HG02938 (cell line): ENCODE results near the gene PGGT1B.
"Not testable (repeated sequence)": the region's sequence is repeated elsewhere in the genome, so short reads cannot be mapped to it uniquely, and the experiment has no call there.

Source experiments
- ATAC-seq: cut with Tn5 transposase; IDR thresholded peaks from one replicate; pipeline ENCODE4 v1.9.1; 2021; ENCODE audit warnings: mild to moderate bottlenecking, moderate library complexity; ENCODE audit not compliant: unreplicated experiment

The PGGT1B gene

DNA sequence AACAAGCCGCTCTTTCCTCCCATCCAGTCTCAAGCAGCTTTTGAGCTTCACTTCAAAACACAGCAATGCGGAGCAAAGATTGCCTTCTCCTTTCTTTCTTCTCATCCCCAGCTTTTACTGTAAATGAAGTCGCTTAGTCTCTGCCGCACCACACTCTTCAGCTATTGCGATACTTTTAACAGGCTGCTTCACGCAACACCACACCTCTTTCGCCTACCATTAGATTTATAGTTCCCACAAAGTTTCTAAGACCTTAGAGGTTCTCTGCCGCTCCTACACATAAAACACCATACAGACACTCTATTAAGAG is 711 bp downstream of the PGGT1B start:
- peak; percentile 53 for ATAC-seq

DNA sequence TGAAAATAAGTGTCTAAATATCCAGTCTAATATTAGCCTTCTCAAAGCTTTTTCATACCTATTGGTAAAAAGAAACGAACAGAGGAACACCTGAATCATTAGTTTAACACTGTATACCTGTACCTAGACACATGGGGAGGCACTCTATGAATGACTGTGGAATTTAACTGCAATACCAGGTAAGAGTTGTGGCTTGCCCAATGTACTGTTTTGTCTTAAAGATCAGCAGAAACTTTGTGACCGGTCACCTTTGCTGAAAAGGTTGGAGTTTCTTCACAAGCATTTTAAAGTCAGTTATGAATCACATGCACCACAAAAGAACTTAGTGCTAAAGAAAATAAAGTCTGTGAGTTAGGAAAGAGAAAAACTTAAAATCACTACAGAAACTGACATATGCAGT is 2.4 kb downstream of the PGGT1B start:
- no peak for ATAC-seq

DNA sequence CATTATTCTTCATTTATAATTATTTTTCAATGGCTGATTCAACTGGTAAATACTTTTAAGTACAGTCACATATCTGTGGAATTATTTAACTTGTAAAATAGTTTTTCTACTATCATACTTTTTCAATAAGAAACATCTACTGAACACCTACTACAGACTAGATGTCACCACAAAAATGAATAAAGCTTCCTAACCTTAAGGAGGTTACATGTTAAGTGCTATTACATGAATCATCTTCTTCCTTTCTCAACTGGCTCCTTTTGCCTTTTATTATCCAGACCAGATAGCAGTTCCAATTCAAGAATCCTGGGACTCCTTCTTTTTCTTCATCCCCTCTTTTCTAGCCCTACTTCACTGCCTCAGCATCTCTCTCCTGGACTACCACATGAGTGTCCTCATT is 4.7 kb downstream of the PGGT1B start:
- ATAC-seq = no peak

DNA sequence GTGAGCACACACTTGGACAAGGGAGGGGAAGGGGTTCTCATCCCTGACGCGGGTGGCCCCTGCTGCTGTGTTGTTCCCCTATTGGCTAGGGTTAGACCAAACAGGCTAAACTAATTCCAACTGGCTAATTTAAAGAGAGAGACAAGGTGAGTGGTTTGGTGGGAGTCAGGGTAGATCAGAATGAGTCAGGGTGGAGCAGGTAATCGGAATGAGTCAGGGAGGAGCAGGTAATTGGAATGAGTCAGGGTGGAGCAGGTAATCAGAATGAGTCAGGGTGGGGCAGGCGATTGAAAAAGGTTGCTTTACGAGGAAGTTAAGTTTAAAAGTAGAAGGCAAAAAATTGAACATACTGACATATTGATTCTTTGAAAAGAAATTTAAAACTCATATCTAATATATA is 13.3 kb downstream of the PGGT1B start:
- not testable (repeated sequence) for ATAC-seq

DNA sequence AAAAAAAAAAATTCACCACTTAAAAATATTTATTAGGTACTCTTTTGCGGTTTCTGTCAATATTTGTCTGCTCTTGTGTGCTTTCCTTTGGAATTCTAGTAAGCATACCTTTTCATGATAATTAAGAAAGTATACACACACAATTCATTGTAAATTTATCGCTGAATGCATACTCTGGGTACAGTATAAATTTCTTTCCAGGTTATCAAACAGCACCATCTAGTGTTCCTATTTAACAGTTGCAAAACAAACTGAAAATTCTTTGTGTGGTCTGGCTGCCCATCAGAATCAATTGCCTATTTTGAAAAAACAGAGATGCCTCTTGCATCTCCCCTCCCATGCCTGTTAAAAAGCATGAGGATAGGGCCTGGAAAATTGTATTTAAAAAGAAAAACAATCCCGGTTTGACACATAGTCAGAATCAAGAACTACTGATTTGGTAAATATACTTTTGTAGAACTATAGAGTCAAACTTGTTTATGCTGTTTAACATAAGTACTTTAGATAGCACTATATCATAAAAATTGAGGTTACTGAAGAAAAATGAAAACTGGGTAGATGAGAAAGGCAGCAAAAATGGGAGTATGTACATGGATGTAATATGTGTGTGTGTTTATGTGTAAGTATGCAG is 16.2 kb downstream of the PGGT1B start:
- ATAC-seq = peak; percentile 67

DNA sequence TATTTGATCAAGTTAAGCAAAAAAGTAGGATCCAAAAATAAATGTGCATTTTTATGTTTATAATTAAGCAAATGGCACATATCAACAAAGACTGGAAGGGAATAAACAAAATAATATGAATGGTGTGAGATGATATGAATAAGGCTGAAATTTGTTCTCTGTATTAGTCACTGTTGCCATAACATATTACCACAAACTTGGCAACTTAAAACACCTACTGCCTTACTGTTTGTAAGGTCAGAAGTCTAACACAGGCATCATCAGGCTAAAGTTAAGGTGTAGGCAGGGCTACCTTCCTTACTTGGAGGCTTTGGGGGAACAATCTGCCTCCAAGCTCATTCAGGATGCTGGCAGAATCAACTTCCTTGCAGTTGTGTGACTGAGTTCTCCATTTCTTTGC is 19.3 kb downstream of the PGGT1B start:
- ATAC-seq = peak; percentile 85

DNA sequence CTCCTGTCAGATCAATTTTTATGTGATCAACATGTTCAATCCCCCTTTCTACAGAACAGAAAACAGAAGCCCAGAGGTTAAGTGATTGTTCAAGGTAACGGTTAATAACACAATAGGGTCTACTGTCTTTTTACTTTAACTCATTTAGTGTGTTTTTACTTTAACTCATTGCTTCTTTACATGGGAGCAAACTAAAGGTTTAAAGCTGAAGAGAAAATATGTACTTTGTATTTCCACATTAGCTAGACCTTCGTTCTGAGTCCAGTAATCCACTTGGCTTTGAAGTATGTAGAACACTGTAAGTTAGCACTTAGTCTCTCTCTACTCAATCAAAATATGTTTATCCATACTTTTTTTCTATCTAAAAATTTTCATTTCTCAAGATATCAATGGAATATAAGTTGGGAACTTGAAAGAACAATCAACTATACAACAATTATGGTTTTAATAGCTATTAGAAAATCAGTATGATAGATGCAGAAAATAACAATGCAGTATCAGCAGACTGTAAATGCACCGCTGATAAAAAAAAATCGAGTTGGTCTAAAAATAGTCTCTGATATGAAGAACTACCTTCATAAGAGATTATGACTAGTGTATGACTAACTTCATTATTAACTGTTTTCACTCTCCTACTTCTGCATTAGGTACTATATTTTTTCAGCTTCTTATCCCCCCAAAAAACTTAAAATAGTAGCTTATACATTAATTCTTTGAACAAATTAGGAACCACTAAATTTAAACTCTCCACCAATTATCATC is 20.6 kb downstream of the PGGT1B start:
- ATAC-seq = no peak

DNA sequence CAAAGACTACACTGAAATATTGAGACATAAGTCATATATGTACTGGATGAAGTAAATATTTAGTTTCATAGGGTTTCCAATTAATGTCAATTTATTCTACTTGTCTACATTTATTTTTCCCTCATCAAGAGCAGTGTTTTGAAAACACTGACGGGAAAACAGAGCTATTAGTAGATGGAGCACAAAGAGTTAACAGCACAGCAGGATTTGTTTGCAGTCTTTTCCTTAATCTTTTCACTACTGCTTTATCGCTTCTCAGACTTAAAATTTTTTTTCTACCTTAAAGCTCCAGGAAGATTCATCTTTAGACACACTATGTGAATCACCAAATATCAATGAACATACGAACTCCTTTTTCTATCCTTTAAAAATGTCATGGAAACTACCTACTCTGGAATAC is 25.6 kb downstream of the PGGT1B start:
- no peak for ATAC-seq

DNA sequence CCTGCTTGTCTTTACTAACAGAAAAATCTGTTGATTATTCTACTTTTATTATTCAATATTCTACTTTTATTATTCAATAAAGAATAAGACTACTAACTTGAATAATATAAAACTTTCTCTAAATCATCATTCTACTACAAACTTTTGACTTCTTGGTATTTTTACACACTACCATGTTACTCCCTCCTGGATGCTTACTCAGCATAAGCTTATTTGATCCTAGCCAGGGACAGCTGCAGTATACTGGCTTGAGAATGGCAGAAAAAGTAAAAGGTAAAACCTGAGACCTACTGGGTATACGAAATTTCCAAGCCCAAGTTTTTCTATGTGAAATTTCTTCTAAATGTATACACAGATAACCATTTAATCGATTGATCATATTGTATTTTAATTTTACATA is 26.1 kb downstream of the PGGT1B start:
- no peak for ATAC-seq

DNA sequence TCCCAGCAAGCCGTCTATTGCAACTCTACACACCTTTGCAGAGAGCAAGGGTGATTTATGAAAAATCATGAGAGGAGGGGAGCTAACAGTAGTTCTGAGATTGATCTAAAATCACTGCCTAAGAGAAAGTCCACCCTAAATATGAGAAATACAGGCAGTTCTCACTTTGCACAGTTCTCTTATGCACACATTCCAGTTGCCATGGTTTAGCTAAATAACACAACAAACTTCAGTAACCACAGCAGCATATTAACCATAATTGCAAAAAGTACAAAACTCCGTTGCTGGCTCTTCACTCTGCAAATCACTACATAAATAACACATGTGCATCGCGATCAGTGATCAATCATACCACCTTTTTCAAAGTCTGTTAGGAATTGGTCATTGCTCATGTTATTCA is 31.1 kb downstream of the PGGT1B start:
- ATAC-seq = no peak

DNA sequence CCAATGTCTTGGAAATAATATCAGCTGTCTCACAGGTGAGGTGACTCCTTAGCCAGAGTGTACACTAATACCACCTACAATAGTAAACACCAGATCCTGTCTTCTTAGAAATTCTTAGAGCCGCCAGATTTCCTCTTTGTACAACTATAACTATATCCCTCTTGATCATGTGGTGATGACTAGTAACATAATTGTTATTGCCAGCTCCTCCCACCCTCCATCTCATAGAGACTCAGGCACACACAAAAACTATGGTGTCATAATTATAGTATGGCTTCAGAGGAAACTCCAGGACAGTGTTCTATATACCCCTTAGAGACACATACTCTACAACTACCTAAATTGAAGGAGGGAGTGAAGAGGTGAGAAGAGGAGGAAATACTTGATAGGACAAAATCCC is 33.1 kb downstream of the PGGT1B start:
- ATAC-seq = no peak

DNA sequence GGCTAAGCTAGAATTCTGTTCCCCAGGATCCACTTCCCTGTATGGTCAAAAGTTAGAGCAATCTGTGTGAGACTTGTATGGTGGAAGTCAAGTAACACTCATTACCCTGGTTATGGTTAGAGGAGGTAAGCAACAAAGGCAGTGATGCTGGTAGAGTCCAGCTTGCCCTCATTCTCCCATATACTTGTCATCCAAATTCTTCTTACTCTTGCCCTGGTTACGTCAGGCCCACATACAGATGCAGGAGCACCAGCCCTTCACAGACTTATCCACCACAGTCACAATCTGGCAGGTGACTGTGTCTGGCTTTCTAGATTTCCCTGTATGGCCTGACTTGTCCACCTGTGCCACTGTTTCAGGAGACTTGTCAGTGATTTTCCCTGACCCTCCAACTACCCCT is 35.4 kb downstream of the PGGT1B start:
- ATAC-seq = no peak

DNA sequence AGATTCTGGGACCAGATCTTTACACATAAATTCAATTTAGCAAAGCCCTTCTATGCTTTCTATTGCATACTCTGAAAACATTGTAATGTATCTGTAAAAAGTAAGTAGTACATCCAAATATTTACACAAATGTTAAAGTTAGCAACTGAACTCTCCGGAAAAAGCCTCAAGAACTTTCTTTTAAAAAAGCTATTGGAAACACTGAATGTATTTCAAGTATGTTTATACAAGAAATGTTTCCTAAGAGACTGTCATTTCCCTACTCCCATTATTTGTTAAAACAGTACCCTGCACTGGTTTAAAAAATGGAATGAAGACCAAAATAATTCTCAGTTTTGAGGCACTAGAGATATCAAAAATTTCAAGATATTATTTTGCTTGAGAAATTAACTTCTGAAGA is 48.1 kb downstream of the PGGT1B start:
- ATAC-seq = no peak

DNA sequence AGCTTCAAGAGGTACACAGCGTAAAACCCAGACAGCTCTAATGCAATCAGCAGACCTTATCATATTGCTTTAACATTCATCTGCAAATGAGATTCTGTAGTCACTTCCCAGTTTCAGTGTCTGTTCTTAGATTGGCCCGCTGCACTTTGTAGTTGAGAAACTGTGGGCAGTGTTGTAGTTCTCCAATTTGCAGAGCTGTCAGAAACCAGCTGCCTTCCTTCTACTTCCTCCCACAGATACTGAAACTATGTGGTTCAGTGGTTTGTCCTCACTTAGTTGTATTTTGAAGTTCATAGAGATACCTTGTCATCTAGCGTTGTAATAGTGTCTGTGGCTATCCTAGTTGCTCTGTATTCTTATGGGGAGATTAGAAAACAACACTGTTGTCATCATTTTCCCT is 53.4 kb downstream of the PGGT1B start:
- ATAC-seq = peak; percentile 100

DNA sequence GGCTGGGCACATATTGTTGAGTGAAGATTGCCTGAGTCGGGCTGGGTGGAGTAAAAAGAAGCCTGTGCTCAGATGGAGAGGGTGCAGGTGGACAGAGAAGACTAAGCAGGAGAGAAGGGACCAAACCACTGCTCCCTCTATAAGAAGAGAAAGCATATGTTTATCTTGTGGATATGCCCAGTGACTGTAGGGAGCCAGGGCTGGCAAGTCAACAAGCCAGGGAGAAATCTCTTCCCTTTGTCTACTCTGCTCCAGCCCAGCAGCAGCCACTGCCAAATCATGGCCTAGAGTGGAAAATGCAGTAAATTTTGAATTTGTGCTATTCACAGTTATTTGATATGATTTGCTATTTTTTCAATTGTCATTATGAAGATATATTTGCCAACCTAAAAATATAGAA is 59.7 kb downstream of the PGGT1B start:
- ATAC-seq = no peak

DNA sequence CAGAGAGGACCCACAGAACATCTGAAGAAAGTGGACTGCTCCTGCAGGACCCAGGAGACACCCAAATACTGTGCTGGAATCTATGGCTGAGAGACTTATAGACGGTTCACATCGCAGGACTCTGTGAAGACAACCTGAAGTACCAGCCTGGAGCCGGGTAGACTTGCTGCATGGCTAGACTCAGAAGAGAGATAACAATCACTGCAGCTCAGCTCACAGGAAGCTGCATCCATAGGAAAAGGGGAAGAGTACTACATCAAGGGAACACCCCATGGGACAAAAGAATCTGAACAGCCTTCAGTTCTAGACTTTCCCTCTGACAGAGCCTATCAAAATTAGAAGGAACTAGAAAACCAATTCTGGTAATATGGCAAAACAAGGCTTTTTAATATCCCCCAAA is 66.5 kb downstream of the PGGT1B start:
- no peak for ATAC-seq

DNA sequence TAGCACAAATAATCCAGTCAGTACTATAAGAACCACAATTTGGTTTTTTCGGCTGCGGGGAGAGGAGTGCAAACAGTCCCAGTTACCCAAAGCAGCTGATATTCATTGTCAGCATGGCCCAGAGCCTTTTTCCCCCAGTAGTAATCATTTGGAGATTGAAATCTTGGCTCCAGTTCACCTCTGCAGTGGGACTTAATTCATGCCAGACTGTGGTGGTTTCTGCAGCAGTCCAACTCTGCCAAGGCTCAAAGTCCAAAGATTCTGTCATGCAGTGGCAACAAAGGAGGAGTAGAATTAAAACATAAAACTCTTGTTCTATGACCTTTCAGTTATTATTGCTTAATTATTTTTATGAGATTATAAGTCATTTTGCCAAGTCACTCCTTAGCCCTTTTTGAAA is 68.0 kb downstream of the PGGT1B start:
- ATAC-seq = no peak

DNA sequence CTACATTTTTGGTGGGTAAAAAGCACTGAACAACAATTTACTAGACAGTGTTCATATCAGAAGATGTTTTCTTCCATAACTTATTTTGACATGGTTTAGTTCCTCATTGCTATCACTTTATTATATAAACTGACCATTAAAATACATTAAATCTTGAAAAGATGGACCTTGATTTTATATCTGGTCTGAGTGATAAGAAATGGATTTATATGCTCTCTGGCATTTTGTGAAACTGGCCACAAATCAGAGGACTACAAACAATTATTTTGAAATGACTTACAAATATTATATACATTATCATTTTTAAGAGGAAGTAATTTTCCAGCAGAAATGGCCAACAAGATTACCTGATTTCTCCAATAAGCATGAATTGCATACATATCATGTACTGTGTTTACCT is 69.4 kb downstream of the PGGT1B start:
- ATAC-seq = no peak

DNA sequence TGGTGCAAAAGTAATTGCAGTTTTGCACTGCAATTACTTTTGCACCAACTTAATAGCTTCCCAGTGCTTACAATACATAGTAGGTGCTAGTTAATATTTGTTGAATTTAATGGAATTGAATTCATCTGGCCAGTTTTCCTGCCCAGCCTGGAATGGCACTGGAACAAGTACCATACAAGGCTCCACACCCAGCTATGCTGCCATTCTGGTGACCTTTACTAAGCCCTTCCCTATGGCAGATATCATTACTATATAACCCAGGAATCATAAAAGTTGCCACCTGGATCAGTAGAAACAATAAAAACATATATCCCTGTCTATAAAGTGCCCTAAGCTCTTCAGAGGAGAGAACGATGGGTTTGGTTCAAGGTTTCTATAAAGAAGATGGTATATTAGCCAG is 70.6 kb downstream of the PGGT1B start:
- ATAC-seq = no peak

DNA sequence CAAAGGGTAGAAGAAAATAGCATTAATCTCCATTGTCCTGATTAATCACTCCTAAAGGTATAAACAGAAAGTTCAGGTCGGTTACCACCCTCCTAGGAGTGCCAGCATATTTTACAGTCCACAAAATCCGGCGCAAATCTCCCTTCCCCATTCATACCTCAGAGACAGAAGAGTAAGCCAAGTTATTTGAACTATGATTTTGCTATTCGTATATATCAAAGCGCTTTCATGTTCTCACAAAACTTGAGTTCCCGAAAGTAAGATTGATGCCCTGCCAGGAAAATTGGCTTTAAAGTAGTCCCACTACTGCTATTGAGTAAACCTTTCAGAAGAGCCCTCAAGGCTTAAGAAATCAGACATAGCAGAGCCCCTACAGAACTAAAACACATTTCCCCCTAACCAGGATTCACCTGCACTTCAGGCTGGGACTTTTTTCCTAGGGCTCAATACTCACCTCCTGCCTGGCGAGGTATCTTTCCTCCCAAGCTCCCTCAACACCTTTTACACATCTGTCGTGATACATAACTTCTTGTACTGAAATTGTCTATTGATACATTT is 71.1 kb downstream of the PGGT1B start:
- no peak for ATAC-seq

DNA sequence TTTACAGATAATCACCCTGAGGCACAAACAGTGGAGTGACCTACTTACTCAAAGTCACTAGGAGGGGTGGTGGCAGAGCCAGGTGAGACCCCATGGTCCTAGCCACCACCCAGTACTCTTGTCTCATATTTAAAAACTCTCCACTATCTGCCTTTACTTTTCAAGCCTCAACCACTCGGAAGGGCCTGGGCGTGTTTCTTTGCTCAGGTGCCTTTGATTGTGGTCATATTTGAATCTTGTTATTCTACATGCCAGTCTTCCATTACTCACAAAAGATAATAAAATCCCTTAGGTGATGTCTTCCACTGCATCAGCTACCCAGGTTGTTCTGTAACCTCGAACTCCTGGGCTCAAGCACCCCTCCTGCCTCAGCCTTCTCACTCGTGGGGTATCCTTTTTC is 72.3 kb downstream of the PGGT1B start:
- no peak for ATAC-seq

DNA sequence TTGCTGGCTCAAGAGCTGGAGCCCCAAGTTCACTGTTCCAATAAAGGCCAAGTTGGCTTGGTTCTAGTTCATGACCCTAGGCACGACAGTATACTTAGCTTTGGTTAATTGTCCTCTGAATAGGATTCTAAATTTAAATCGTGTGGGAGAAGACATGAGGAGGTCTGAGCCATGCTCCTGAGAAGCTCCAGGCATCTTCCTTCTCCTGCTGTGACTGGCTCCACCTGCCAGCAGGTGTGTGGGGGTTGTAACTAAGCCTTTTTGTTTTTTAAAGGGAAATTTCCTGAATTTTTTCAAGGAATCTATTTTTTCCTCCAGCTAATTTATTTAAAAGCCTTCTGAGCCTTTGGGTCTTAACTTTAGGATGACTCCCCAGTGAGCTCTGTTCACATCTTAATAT is 72.8 kb downstream of the PGGT1B start:
- ATAC-seq = no peak

DNA sequence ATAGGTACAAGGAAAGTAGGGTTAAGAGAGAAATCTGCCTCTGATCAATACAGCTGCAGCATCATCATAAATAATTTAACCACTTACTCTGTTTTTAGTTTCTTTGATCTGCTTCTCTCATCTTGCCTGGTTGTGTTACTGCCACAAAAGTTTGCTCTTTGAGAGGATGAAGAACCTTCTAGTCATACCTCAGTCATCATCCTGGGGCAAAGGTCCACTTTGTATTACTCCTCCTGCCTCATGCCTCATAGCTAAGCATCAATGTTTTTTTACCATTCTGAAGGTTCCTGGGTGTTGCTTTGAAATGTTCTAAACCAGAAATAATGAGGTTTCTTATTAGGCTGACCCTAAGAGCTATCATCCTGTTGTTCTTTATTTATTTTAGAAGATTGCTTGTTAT is 75.9 kb downstream of the PGGT1B start:
- no peak for ATAC-seq
